Sigmoid colon (tissue), 7 donors: ENCODE measurements around the gene CCDC80. TPM values are rescaled to one million over a fixed set of nuclear protein-coding genes. Genes with fewer than 3 reads are reported as not detected.
A peak's percentile ranks its signal among the peaks of the same experiment; 100 is the strongest.

Experiments used
- DNase-seq: peaks from one replicate; pipeline ENCODE4 v3.0.0-alpha.2; 2019
- H3K27ac ChIP-seq, 4 donors: fragments of 200-600 bp; sonication (generic); one replicate each; pipeline ENCODE4 v1.5.1; 2016 to 2019; ENCODE audit warnings: mild to moderate bottlenecking in 1 of 4
- H3K27me3 ChIP-seq, 3 donors: fragments of 200-600 bp; sonication (generic); one replicate each; pipeline ENCODE4 v1.5.1; 2019; ENCODE audit warnings: mild to moderate bottlenecking in 1 of 3
- H3K36me3 ChIP-seq, 4 donors: fragments of 200-600 bp; sonication (generic); one replicate each; pipeline ENCODE4 v1.5.1; 2016 to 2019
- H3K4me1 ChIP-seq, 4 donors: fragments of 200-600 bp; sonication (generic); one replicate each; pipeline ENCODE4 v1.5.1; 2017 to 2019
- H3K4me3 ChIP-seq, 4 donors: fragments of 200-600 bp; sonication (generic); one replicate each; pipeline ENCODE4 v1.5.1; 2017 to 2019; ENCODE audit warnings: mild to moderate bottlenecking in 2 of 4, moderate library complexity in 1 of 4
- H3K9me3 ChIP-seq, 4 donors: fragments of 200-600 bp in 3 of 4; sonication (generic) in 3 of 4; one replicate each; pipeline versions ENCODE4 v1.5.1 to v1.6.1; 2013 to 2019
- CTCF ChIP-seq, 4 experiments: fragments of 450-650 bp in 3 of 4; fragments of 200-600 bp in 1 of 4; IDR thresholded peaks; one replicate each; pipeline ENCODE4 v1.5.1; 2016 to 2019; ENCODE audit warnings: antibody characterized with exemption in 4 of 4, mild to moderate bottlenecking in 3 of 4, moderate library complexity in 2 of 4
- EP300 ChIP-seq, 4 donors: sonication (generic); formaldehyde crosslinking; IDR thresholded peaks; one replicate each; pipeline ENCODE4 v1.6.1; 2017; ENCODE audit warnings: antibody characterized with exemption in 4 of 4
- POLR2A ChIP-seq, 2 donors: fragments of 450-650 bp; IDR thresholded peaks; one replicate each; pipeline ENCODE4 v1.6.1; 2016; ENCODE audit warnings: antibody characterized with exemption in 2 of 2, mild to moderate bottlenecking in 2 of 2, moderate library complexity in 2 of 2
- POLR2AphosphoS5 ChIP-seq, 4 donors: sonication (generic); formaldehyde crosslinking; IDR thresholded peaks; one replicate each; pipeline ENCODE4 v1.6.1; 2017; ENCODE audit warnings: antibody characterized with exemption in 4 of 4
- WGBS, 2 donors: extraction: QIAGEN DNeasy Blood & Tissue Kit; methylation state at CpG; one replicate each; pipeline ENCODE4 v1.1.7; 2013; 5-methylcytosine and 5-hydroxymethylcytosine counted together
- intact Hi-C: fragments of 100-400 bp; cut with DNase I; formaldehyde crosslinking; loops from one replicate; pipeline ENCODE4 v1.15.1; 2023
- polyA plus RNA-seq, 3 donors: library from polyadenylated mRNA; stranded (reverse); fragments of 200-250 nt; gene quantifications; one replicate each; pipeline ENCODE4 v1.2.3, GENCODE V29; 2013
- total RNA-seq, 4 donors: library from RNA; depleted of rRNA; stranded (reverse); fragments of >200 nt; gene quantifications; one replicate each; pipeline ENCODE4 v1.1.0, GENCODE V29; 2016
- donor health status: healthy with polysubstance abuse.
- donor health status: Bipolar disorder and iron deficiency.
- donor health status: healthy.

CCDC80 gene
- total and polyA plus RNA-seq, 7 donors, result 1.8 to 201 (median 30.0) TPM

GRCh38 chr3:112615989-112616731, 24.8 kb downstream of the CCDC80 start:
- DNase-seq, result no peak
- WGBS, 2 donors, result 77 to 79% methylated on average over 7 of the region's 7 CpGs
- intact Hi-C loops, result no loop called here
- Histone ChIP-seq H3K4me3 (no peak overlapping the region), H3K27me3 (no peaks in the 10 kb centered on the region), H3K9me3 (no peaks in the 10 kb centered on the region), H3K4me1 (peaks cover 0 to 7% (median 0%) of the 10 kb centered on the region in 4 donors), H3K27ac (peak overlapping the region in 1 of 4 donors; percentile 7), H3K36me3 (peaks cover 0 to 60% (median 4%) of the 10 kb centered on the region in 4 donors)
- no peak for TF ChIP-seq EP300 (IDR thresholded peaks at IDR 0.05)
- no peak for TF ChIP-seq POLR2AphosphoS5 (IDR thresholded peaks at IDR 0.05)
- no peak for TF ChIP-seq CTCF (IDR thresholded peaks at IDR 0.05)
- TF ChIP-seq POLR2A (IDR thresholded peaks at IDR 0.05), result no peak

- TF ChIP-seq POLR2AphosphoS5 (IDR thresholded peaks at IDR 0.05) (no peak), POLR2A (IDR thresholded peaks at IDR 0.05) (no peak), EP300 (IDR thresholded peaks at IDR 0.05) (no peak), CTCF (IDR thresholded peaks at IDR 0.05) (no peak)
- Histone ChIP-seq H3K9me3 (no peaks in the 10 kb centered on the region), H3K4me3 (no peak overlapping the region), H3K27me3 (no peaks in the 10 kb centered on the region), H3K27ac (no peak overlapping the region), H3K36me3 (peaks cover 0 to 65% (median 6%) of the 10 kb centered on the region in 4 donors), H3K4me1 (no peaks in the 10 kb centered on the region)
- intact Hi-C loops, result no loop called here
- 83% methylated on average over 5 of the region's 5 CpGs for WGBS, 2 donors
- DNase-seq, result no peak
Observed at GRCh38 chr3:112611752-112612515, 29.0 kb downstream of the CCDC80 start.

GRCh38 chr3:112610121-112610520, 30.8 kb downstream of the CCDC80 start:
- no peaks in the 10 kb centered on the region for H3K9me3 ChIP-seq
- no peak for TF ChIP-seq POLR2A (IDR thresholded peaks at IDR 0.05)
- TF ChIP-seq CTCF (IDR thresholded peaks at IDR 0.05), result no peak
- TF ChIP-seq POLR2AphosphoS5 (IDR thresholded peaks at IDR 0.05), result no peak
- TF ChIP-seq EP300 (IDR thresholded peaks at IDR 0.05), result no peak
- H3K36me3 ChIP-seq, result peaks cover 0 to 67% (median 6%) of the 10 kb centered on the region in 4 donors
- WGBS, 2 donors, result 81 to 87% methylated on average over 3 of the region's 3 CpGs
- H3K27ac ChIP-seq, result no peak overlapping the region
- no peak overlapping the region for H3K4me3 ChIP-seq
- H3K4me1 ChIP-seq, result no peaks in the 10 kb centered on the region
- H3K27me3 ChIP-seq, result no peaks in the 10 kb centered on the region
- no peak for DNase-seq
- intact Hi-C loops, result no loop called here

GRCh38 chr3:112607863-112608262, 33.1 kb downstream of the CCDC80 start:
- intact Hi-C loops, result no loop called here
- H3K9me3 ChIP-seq, result no peaks in the 10 kb centered on the region
- H3K27ac ChIP-seq, result no peak overlapping the region
- TF ChIP-seq CTCF (IDR thresholded peaks at IDR 0.05) (no peak), POLR2AphosphoS5 (IDR thresholded peaks at IDR 0.05) (no peak), EP300 (IDR thresholded peaks at IDR 0.05) (no peak), POLR2A (IDR thresholded peaks at IDR 0.05) (no peak)
- H3K36me3 ChIP-seq, result peaks cover 0 to 64% (median 7%) of the 10 kb centered on the region in 4 donors
- no peak for DNase-seq
- H3K27me3 ChIP-seq, result no peaks in the 10 kb centered on the region
- no peaks in the 10 kb centered on the region for H3K4me1 ChIP-seq
- H3K4me3 ChIP-seq, result no peak overlapping the region
